ENCODE data around the gene EARS2.

EARS2 gene

DNA sequence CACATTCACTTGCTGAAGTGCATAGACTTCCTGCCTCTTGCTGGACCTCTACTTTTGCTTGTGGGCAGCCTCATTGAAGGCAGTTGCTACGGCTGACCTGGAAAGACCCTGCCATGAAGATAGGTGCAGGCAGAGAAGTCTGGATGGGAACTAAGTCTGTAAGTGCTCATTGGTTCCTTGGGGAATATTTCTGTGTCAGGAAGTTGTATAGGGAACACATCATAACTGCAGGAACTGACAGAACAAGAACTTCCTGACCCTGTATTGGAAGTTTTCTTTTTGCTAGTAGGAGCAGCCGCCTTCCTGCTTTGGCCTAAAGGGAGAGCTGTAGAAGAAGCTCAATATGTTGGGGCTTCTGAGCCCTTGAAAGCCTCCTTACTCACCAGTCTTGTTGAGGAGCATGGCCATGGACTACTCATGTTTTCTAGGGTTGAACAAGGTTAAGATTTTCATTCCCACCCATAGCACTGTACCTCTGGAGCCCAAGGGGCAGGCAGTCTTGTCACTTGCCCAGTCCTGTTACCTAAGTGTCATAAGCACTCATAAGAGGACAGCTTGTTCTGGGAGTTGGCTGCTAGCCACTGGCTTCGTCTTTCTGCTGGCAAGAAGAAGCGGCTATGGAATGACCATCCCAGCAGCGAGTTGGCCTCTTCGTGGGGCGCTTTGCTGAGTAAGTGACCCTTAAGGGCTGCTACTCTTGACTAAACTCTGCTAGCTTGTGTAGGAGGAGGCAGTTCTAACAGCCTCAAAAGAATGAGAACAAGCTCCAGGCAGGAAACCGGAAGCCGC, 7.6 kb upstream of the EARS2 start:
- in situ Hi-C loops (cut with HindIII; ENCODE audit: low pct_ligation_motif_present, low sequenced_read_pairs) = no loop called here
- H3K36me3 ChIP-seq (replicated peaks) = peaks cover 80% of the 10 kb centered on the region

DNA sequence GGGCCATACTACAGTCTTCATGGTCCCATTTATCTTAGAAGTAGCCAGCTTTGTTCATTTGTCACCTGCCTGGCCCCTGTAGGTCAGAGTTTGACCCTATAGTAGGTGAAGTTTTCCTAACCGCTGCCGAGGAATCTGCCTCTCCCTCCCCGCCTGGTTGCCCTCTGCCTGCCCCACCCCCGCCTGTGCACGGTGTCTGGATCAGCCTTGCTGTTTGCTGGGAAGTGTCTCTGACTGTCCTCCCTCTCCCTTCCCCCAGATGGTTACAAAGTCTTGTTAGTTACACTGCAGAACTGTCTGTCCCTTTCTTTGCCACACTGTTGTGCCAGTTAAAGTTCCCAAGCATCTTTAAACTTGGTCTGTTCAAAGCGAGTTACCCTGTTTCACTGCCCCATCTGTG, 6.0 kb upstream of the EARS2 start:
- H3K27ac ChIP-seq = no peak overlapping the region
- no peak overlapping the region for H3K4me3 ChIP-seq (ENCODE audit: low read depth, low read length)
- H3K36me3 ChIP-seq (replicated peaks) = peaks cover 67% of the 10 kb centered on the region
- in situ Hi-C loops (cut with HindIII; ENCODE audit: low pct_ligation_motif_present, low sequenced_read_pairs) = no loop called here
- no peak for TF ChIP-seq CTCF (IDR thresholded peaks at IDR 0.05; ENCODE audit: low read depth, low read length, missing control alignments)
- no peaks in the 10 kb centered on the region for H3K27me3 ChIP-seq (replicated peaks)
- no peak for DNase-seq

More for the DNA sequence above, 7.6 kb upstream of the EARS2 start:
- Histone ChIP-seq H3K27me3 (replicated peaks) (no peaks in the 10 kb centered on the region), H3K27ac (no peak overlapping the region), H3K4me3 (ENCODE audit: low read depth, low read length) (no peak overlapping the region)
- DNase-seq = no peak
- TF ChIP-seq CTCF (IDR thresholded peaks at IDR 0.05; ENCODE audit: low read depth, low read length, missing control alignments) = no peak

DNA sequence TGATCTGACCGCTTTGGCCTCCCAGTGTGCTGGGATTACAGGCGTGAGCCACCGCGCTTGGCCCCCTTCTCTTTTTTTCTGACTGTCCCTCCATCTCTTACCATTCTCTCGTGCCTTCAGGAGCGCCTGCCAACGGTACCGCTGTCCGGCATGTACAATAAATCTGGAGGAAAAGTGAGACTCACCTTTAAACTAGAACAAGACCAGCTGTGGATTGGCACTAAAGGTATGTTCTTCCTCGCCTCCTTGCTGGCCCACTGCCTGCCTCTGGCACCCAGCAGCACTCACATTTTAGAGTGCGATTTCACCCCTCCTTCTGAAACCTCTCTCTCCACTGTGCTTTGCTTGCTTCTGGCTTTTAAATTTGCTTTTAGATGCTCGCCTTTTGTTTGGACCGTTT, 5.4 kb upstream of the EARS2 start:
- H3K27me3 ChIP-seq (replicated peaks) = no peaks in the 10 kb centered on the region
- H3K27ac ChIP-seq = no peak overlapping the region
- H3K36me3 ChIP-seq (replicated peaks) = peaks cover 63% of the 10 kb centered on the region
- H3K4me3 ChIP-seq (ENCODE audit: low read depth, low read length) = no peak overlapping the region
- in situ Hi-C loops (cut with HindIII; ENCODE audit: low pct_ligation_motif_present, low sequenced_read_pairs) = no loop called here
- TF ChIP-seq CTCF (IDR thresholded peaks at IDR 0.05; ENCODE audit: low read depth, low read length, missing control alignments) = no peak
- DNase-seq = no peak

DNA sequence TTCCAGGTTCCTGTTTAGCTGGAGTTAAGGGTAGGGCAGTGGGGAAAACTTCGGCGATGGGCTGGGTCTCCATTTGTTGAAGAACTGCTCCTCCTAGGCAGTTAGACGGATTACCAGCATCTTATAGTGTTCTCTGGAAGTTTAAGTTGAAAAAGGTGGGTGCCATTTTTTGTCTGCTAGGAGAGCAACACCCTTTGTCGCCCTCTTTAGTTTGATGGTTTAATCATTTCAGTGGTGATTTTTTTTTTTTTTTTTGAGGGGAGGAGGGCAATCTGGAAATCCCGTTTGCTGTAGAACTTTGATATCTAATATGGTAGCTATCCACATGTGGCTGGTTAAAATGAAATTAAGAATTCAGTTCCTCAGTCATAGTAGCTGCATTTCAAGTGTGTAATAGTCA, 4.4 kb upstream of the EARS2 start:
- no peak for DNase-seq
- H3K27me3 ChIP-seq (replicated peaks) = no peaks in the 10 kb centered on the region
- peaks cover 55% of the 10 kb centered on the region for H3K36me3 ChIP-seq (replicated peaks)
- no peak overlapping the region for H3K4me3 ChIP-seq (ENCODE audit: low read depth, low read length)
- H3K27ac ChIP-seq = no peak overlapping the region
- TF ChIP-seq CTCF (IDR thresholded peaks at IDR 0.05; ENCODE audit: low read depth, low read length, missing control alignments) = no peak
- in situ Hi-C loops (cut with HindIII; ENCODE audit: low pct_ligation_motif_present, low sequenced_read_pairs) = no loop called here

GRCh38 chr16:23557779-23558702, 891 bp upstream of the EARS2 start:
- peak; percentile 5 for DNase-seq
- Histone ChIP-seq H3K27me3 (replicated peaks) (no peaks in the 10 kb centered on the region), H3K36me3 (replicated peaks) (peaks cover 30% of the 10 kb centered on the region), H3K4me3 (ENCODE audit: low read depth, low read length) (peak overlapping the region; percentile 92), H3K27ac (peak overlapping the region; percentile 94)
- in situ Hi-C loops (cut with HindIII; ENCODE audit: low pct_ligation_motif_present, low sequenced_read_pairs) = no loop called here
- no peak for TF ChIP-seq CTCF (IDR thresholded peaks at IDR 0.05; ENCODE audit: low read depth, low read length, missing control alignments)
